ENCODE measurements around the gene SLIT1. TPM values are rescaled to one million over a fixed set of nuclear protein-coding genes. Genes with fewer than 3 reads are reported as not detected.

Gene SLIT1
- total RNA-seq, 1 donor from 2014 or later = 0.40 TPM

DNA sequence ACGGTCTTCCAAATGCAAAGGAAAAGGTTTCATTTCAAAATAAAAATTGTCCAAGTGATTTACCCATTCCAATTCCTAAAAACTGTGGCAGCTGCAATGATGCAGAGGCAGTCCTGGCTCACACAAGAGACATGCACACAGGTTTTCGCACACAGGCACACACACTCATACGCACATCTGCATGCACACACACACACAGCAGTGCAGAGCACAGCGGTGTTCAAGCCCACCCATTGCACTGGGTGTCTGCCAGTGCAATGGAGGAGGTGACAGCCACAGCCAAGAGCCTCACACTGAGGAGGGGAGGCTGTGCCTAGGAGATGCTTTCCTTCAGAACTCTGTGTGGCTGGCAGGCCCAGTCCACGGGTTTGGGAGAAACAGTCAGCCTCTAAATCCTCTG, 123.7 kb downstream of the SLIT1 start:
- Mint-ChIP-seq H3K4me1 (no peaks in the 10 kb centered on the region), H3K27ac (no peak overlapping the region), H3K9me3 (no peaks in the 10 kb centered on the region), H3K4me3 (no peak overlapping the region), H3K36me3 (no peaks in the 10 kb centered on the region), H3K27me3 (ENCODE audit: low read depth) (peaks cover 25% of the 10 kb centered on the region)
- DNase-seq (ENCODE audit: low spot score in 2 of 2, unreplicated experiment in 2 of 2) = no peak
- TF ChIP-seq, protein P1, sequence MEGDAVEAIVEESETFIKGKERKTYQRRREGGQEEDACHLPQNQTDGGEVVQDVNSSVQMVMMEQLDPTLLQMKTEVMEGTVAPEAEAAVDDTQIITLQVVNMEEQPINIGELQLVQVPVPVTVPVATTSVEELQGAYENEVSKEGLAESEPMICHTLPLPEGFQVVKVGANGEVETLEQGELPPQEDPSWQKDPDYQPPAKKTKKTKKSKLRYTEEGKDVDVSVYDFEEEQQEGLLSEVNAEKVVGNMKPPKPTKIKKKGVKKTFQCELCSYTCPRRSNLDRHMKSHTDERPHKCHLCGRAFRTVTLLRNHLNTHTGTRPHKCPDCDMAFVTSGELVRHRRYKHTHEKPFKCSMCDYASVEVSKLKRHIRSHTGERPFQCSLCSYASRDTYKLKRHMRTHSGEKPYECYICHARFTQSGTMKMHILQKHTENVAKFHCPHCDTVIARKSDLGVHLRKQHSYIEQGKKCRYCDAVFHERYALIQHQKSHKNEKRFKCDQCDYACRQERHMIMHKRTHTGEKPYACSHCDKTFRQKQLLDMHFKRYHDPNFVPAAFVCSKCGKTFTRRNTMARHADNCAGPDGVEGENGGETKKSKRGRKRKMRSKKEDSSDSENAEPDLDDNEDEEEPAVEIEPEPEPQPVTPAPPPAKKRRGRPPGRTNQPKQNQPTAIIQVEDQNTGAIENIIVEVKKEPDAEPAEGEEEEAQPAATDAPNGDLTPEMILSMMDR (IDR thresholded peaks at IDR 0.05; ENCODE audit: unreplicated experiment) = no peak

DNA sequence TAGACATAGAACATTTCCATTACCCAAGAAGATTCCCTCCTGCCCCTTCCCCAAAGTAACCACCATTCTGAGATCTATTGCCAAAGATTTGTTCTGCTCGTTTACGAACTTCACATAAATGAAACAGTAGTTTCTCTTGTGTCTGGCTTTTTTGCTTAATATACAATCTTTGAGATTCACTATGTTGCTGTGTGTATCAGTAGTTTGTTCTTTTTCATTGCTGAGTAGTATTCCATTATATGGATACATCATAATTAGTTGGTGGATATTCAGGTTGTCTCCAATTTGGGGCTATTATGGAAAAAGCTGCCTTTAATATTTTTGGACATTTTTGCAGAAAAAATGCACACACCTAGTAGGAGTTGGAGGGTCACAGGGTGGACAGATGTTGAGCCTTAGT, 124.3 kb downstream of the SLIT1 start:
- no peaks in the 10 kb centered on the region for H3K4me1 Mint-ChIP-seq
- no peak for DNase-seq (ENCODE audit: low spot score in 2 of 2, unreplicated experiment in 2 of 2)
- TF ChIP-seq, protein P1 (IDR thresholded peaks at IDR 0.05; ENCODE audit: unreplicated experiment) = no peak
- peaks cover 22% of the 10 kb centered on the region for H3K27me3 Mint-ChIP-seq (ENCODE audit: low read depth)
- H3K4me3 Mint-ChIP-seq = no peak overlapping the region
- no peak overlapping the region for H3K27ac Mint-ChIP-seq
- no peaks in the 10 kb centered on the region for H3K36me3 Mint-ChIP-seq
- no peaks in the 10 kb centered on the region for H3K9me3 Mint-ChIP-seq

DNA sequence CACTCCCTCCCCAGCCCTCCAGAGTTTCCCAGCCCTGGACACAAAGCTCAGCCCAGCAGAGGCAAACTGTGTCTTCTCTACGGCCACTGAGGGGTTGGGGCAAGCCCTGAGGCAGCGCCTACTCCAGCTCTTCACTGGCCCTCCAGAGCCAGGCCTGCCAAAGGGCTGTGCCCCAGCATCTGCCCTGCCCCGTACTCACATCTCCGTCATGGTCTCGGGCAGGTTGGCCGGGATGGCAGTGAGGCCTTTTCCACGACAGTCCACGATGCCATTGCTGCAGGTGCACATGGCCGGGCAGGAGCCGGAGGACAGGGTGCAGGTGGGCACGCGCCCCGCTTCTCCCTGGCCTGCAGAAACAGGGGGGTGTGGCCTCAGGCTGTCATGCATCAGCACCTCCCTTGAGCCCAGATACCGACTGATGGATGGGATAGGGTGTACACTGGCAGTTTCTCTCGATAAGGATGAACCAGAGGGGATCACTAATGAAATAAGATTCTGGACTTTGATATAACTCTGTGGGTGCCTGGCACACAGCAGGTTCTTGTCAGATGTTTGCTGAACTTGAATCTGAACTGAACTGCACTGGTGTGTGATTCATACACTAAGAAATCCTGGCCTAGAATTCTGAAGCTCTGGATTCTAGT, 125.2 kb downstream of the SLIT1 start:
- no peak overlapping the region for H3K27ac Mint-ChIP-seq
- no peak for DNase-seq (ENCODE audit: low spot score in 2 of 2, unreplicated experiment in 2 of 2)
- TF ChIP-seq, protein P1 (IDR thresholded peaks at IDR 0.05; ENCODE audit: unreplicated experiment) = no peak
- peaks cover 19% of the 10 kb centered on the region for H3K27me3 Mint-ChIP-seq (ENCODE audit: low read depth)
- H3K9me3 Mint-ChIP-seq = no peaks in the 10 kb centered on the region
- no peaks in the 10 kb centered on the region for H3K4me1 Mint-ChIP-seq
- no peaks in the 10 kb centered on the region for H3K36me3 Mint-ChIP-seq
- H3K4me3 Mint-ChIP-seq = no peak overlapping the region

DNA sequence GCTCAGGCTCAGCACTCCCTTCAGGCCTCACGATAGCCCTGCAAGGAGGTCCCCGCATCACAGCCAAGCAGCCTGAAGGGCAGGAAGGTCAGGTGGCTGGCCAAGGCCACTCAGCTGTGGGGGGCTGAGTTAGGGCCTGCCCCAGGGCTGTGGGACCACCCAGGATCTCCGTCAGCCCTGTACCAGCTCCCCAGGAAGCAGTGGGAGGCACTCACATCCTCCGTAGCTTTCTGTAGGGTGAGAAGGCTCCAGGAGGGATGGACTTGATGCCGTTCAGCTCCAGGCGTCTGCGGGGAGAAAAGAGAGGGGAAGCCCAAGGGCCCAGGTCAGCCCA, 125.9 kb downstream of the SLIT1 start:
- TF ChIP-seq, protein P1 (IDR thresholded peaks at IDR 0.05; ENCODE audit: unreplicated experiment) = no peak
- Mint-ChIP-seq H3K27me3 (ENCODE audit: low read depth) (peaks cover 16% of the 10 kb centered on the region), H3K4me1 (no peaks in the 10 kb centered on the region), H3K4me3 (no peak overlapping the region), H3K36me3 (no peaks in the 10 kb centered on the region), H3K27ac (no peak overlapping the region), H3K9me3 (no peaks in the 10 kb centered on the region)
- no peak for DNase-seq (ENCODE audit: low spot score in 2 of 2, unreplicated experiment in 2 of 2)

DNA sequence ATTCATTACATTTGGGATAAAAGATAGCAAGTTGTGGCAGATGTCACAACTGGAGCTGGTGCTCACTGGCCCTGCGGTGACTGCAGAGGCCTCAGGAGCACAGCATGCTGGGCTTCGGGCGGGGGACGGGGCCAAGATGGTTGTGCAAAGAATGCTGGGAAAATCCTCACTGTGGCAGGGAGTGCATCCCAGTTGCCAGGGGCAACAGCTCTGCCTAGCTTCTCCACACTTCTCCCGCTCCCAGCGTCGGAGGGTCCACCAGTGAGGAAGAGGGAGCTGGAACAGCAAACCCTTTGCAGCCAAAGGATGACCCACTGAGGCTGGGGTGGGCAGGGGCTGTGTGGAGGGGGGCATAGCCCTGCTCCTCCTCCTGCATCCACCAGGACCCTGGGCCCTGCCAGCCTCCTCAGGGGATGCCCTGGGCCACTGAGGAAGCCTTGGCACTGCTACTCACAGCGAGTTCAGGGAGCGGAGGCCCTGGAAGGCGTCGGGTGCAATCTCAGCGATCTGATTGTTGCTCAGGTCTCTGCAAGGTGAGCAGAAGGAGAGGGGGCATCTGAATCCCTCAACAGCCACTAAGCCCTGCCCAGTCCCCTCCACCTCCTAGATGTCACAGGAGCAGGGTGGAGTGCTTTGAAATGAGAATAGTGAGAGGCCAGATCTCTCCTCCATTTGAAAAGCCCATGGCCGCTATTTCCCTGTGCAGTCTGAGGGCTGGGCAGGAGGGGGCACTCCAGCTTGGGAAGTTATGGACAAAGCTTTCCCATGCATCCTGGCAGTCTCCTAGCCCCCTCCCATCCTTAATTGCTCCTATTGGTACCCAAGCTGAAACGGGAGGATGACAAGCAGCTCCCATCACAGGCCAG, 126.5 kb downstream of the SLIT1 start:
- Mint-ChIP-seq H3K27ac (no peak overlapping the region), H3K36me3 (no peaks in the 10 kb centered on the region), H3K9me3 (peaks cover 4% of the 10 kb centered on the region), H3K27me3 (ENCODE audit: low read depth) (peaks cover 19% of the 10 kb centered on the region), H3K4me3 (no peak overlapping the region), H3K4me1 (no peaks in the 10 kb centered on the region)
- no peak for DNase-seq (ENCODE audit: low spot score in 2 of 2, unreplicated experiment in 2 of 2)
- TF ChIP-seq, protein P1 (IDR thresholded peaks at IDR 0.05; ENCODE audit: unreplicated experiment) = no peak

Measured in mesothelial cell of epicardium (in vitro differentiated cells).